Fibroblast of mammary gland (primary cell): ENCODE measurements around the gene SMG6.
"Not testable (repeated sequence)": the region's sequence is repeated elsewhere in the genome, so short reads cannot be mapped to it uniquely, and the experiment has no call there.

Experiments
- DNase-seq: peaks from one replicate; pipeline ENCODE4 v3.0.0-alpha.2; 2010; ENCODE audit warnings: low read depth
- H3K4me3 ChIP-seq: 2 replicates; pipeline ENCODE4 v1.5.1; 2011; ENCODE audit warnings: low read depth, mild to moderate bottlenecking, low read length, moderate library complexity; ENCODE audit not compliant: control insufficient read depth
- CTCF ChIP-seq: conservative IDR thresholded peaks from 2 replicates; pipeline ENCODE4 v1.5.1; 2011; ENCODE audit warnings: low read depth, low read length, inconsistent platforms; ENCODE audit not compliant: control insufficient read depth, insufficient read depth

Gene SMG6

DNA sequence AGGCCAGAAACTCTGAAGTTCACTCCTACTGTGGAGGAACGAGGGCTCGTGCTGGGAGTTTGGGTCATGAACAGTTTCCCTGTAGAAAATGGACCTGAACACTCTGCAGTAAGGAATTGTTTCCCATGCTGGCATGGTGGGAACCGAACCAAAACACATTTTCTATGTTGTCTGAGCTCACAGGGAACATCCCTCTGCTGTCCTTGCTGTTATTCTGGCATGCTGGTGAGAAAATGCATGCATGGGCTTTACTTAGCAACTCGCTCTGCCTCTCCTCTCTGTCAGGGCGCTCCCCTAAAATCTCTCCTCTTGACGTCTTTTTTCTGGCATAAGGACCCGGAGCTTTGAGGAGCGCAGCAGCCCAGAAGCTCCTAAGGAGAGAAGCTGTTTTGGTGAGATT, 283.9 kb downstream of the SMG6 start:
- H3K4me3 ChIP-seq: no peak overlapping the region
- no peak for TF ChIP-seq CTCF
- DNase-seq: no peak

DNA sequence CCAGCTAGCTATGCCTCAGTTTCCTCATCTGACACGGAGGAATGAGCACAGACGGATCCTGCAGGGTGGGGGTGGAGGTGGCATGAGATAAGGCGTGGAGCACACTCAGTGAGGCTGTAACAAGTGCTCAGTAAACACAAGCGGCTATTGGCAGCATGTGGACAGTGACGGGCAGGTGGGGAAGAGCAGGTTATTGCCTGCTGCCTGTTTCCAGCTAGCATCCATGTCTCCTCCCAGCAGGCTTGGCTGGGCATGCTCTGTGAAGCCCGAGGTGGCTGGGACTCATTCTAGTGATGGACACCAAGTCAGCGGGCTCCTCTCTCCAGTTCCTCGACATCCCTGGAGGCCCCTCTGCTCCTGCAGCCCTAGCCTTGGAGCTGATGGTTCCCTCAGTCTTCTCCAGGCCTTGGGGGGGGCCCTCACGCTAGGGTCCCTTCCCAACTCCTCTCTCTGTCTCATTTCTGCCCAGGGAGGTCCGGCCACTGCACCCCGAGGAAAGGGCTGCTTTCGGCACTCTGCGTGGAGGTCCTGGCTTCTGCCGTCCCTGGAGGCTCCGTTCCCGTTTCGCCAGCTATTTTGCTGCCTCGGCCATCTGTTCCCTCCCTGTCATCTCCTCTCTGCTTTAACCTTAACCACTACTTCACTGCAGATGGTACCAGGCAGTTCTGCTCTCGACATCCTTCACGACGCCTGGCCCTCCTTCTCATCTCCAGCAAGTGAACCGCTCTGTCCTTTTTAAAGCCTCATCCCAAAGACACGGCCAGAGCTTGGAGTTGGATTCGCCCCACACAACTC, 284.7 kb downstream of the SMG6 start:
- DNase-seq: no peak
- TF ChIP-seq CTCF: no peak
- no peak overlapping the region for H3K4me3 ChIP-seq

GRCh38 chr17:2017274-2017941, 286.2 kb downstream of the SMG6 start:
- no peak for DNase-seq
- TF ChIP-seq CTCF: no peak
- H3K4me3 ChIP-seq: no peak overlapping the region

DNA sequence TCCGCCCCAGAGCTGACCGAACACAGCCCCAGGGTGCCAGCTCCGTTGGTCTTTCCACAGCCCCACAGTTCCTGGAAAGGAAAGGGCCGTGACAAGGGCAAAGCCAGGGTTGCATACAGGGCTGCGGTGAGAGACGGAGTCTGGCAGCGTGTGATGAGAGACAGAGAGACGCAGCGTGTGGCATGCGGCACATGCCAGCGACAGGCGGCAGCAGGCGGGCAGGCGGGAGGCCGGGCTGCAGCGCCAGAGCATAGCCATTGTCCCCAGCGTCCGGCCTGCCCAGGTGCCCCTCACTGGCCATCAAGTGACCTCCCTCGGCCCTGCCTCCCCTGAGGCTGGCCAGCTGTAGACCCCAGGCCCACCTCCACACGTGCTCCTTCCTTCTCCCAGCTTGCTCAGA, 287.1 kb downstream of the SMG6 start:
- DNase-seq: no peak
- no peak overlapping the region for H3K4me3 ChIP-seq
- TF ChIP-seq CTCF: no peak

- no peak for TF ChIP-seq CTCF
- DNase-seq: no peak
- no peak overlapping the region for H3K4me3 ChIP-seq
These were observed 288.3 kb downstream of the SMG6 start for GRCh38 chr17:2015314-2015713.

DNA sequence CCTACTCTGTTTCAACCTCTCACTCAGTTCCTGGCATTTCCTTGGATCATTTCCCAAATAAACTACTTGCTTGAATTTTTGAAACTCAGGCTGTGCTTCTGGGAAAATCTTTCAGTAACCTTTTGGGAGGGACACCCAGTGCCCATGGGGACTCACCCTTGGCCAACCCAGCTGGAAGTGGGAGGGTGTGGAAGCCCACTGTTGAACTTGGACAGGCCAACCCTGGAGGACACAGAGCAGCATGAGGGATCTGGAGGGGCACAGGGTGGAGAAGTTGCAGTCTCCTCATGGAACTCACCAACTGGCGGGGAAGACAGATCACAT, 289.6 kb downstream of the SMG6 start:
- H3K4me3 ChIP-seq: no peak overlapping the region
- TF ChIP-seq CTCF: no peak
- no peak for DNase-seq

- H3K4me3 ChIP-seq, DNase-seq: not testable (repeated sequence)
These were observed 290.2 kb downstream of the SMG6 start for GRCh38 chr17:2013220-2013993.
